Lower lobe of right lung (tissue), 2 donors: ENCODE measurements around the gene SPEM2. TPM values are rescaled to one million over a fixed set of nuclear protein-coding genes. Genes with fewer than 3 reads are reported as not detected.

ENCODE experiments used
- ATAC-seq, 2 donors: fragments of 200-7000 bp; cut with Tn5 transposase; one replicate each; pipeline ENCODE4 v1.9.1; 2020 to 2022; ENCODE audit warnings: mild to moderate bottlenecking in 2 of 2, moderate library complexity in 2 of 2
- DNase-seq: peaks from one replicate; pipeline ENCODE4 v3.0.0-alpha.2; 2020
- H3K27ac ChIP-seq: fragments of 200-600 bp; one replicate; pipeline ENCODE4 v1.8.0; 2022
- H3K27me3 ChIP-seq: fragments of 200-600 bp; one replicate; pipeline ENCODE4 v1.8.0; 2022; ENCODE audit warnings: low read depth
- H3K36me3 ChIP-seq: fragments of 200-600 bp; one replicate; pipeline ENCODE4 v1.8.0; 2022; ENCODE audit warnings: mild to moderate bottlenecking
- H3K4me1 ChIP-seq: fragments of 200-600 bp; one replicate; pipeline ENCODE4 v1.8.0; 2022
- H3K4me3 ChIP-seq: fragments of 200-600 bp; one replicate; pipeline ENCODE4 v1.8.0; 2022; ENCODE audit warnings: mild to moderate bottlenecking
- H3K9me3 ChIP-seq: fragments of 200-600 bp; one replicate; pipeline ENCODE4 v1.8.0; 2022
- CTCF ChIP-seq: fragments of 200-600 bp; IDR thresholded peaks from one replicate; pipeline ENCODE4 v1.8.0; 2022; ENCODE audit warnings: antibody characterized with exemption, mild to moderate bottlenecking
- intact Hi-C: fragments of 100-400 bp; cut with DNase I; formaldehyde crosslinking; loops from one replicate; pipeline ENCODE4 v1.11.0; 2022
- total RNA-seq: library from RNA; stranded (reverse); fragmentation: NEBNext Ultra II Directional; extraction: Animal tissue kit (Norgen Biotek cat#: 25700); gene quantifications from one replicate; pipeline ENCODE4 v1.2.1, GENCODE V29; 2021
- donor health status: DM: no; HTN: yes; CAD: no; lungs with severe emphysema.

Gene SPEM2
- total RNA-seq, 1 donor from 2014 or later: not detected

GRCh38 chr17:7414837-7415236, 10.6 kb upstream of the SPEM2 start:
- intact Hi-C loops: no loop called here
- no peak for ATAC-seq
- no peak for DNase-seq
- Histone ChIP-seq H3K36me3 (no peaks in the 10 kb centered on the region), H3K27me3 (no peaks in the 10 kb centered on the region), H3K4me1 (no peaks in the 10 kb centered on the region), H3K4me3 (no peak overlapping the region), H3K27ac (no peak overlapping the region), H3K9me3 (no peaks in the 10 kb centered on the region)
- TF ChIP-seq CTCF: no peak

GRCh38 chr17:7415784-7416183, 9.6 kb upstream of the SPEM2 start:
- no peak for TF ChIP-seq CTCF

GRCh38 chr17:7416323-7416722, 9.1 kb upstream of the SPEM2 start:
- intact Hi-C loops: no loop called here

More at GRCh38 chr17:7415784-7416183, 9.6 kb upstream of the SPEM2 start:
- ATAC-seq (no peak), DNase-seq (no peak)
- no peaks in the 10 kb centered on the region for H3K27me3 ChIP-seq
- no peaks in the 10 kb centered on the region for H3K9me3 ChIP-seq
- no peaks in the 10 kb centered on the region for H3K36me3 ChIP-seq
- no peaks in the 10 kb centered on the region for H3K4me1 ChIP-seq
- intact Hi-C loops: no loop called here
- no peak overlapping the region for H3K27ac ChIP-seq
- H3K4me3 ChIP-seq: no peak overlapping the region

GRCh38 chr17:7417056-7417655, 8.3 kb upstream of the SPEM2 start:
- ATAC-seq: no peak
- no peak for TF ChIP-seq CTCF
- Histone ChIP-seq H3K4me3 (no peak overlapping the region), H3K36me3 (no peaks in the 10 kb centered on the region), H3K4me1 (no peaks in the 10 kb centered on the region), H3K27ac (no peak overlapping the region), H3K9me3 (no peaks in the 10 kb centered on the region), H3K27me3 (no peaks in the 10 kb centered on the region)
- intact Hi-C loops: no loop called here
- DNase-seq: no peak

More at GRCh38 chr17:7416323-7416722, 9.1 kb upstream of the SPEM2 start:
- Histone ChIP-seq H3K4me3 (no peak overlapping the region), H3K4me1 (no peaks in the 10 kb centered on the region), H3K27me3 (no peaks in the 10 kb centered on the region), H3K9me3 (no peaks in the 10 kb centered on the region), H3K36me3 (no peaks in the 10 kb centered on the region), H3K27ac (no peak overlapping the region)
- TF ChIP-seq CTCF: no peak
- ATAC-seq (no peak), DNase-seq (no peak)

GRCh38 chr17:7418472-7419152, 6.8 kb upstream of the SPEM2 start:
- intact Hi-C loops: no loop called here
- Histone ChIP-seq H3K4me3 (no peak overlapping the region), H3K27ac (no peak overlapping the region), H3K36me3 (no peaks in the 10 kb centered on the region), H3K27me3 (no peaks in the 10 kb centered on the region), H3K9me3 (no peaks in the 10 kb centered on the region), H3K4me1 (no peaks in the 10 kb centered on the region)
- TF ChIP-seq CTCF: no peak
- ATAC-seq (no peak), DNase-seq (no peak)
